GM23338 (cell line): ENCODE data around the gene CNTNAP2. TPM values are rescaled to one million over a fixed set of nuclear protein-coding genes. Genes with fewer than 3 reads are reported as not detected.

Source experiments
- ATAC-seq: fragments of 200-7000 bp; cut with Tn5 transposase; 3 replicates; pipeline ENCODE4 v1.9.1; 2020
- DNase-seq: peaks from one replicate; pipeline ENCODE4 v3.0.0-alpha.2; 2015; ENCODE audit warnings: low spot score
- H2AFZ ChIP-seq: fragments of 200-600 bp; sonication (generic); 2 replicates; pipeline ENCODE4 v1.8.0; 2016; ENCODE audit warnings: antibody characterized with exemption, mild to moderate bottlenecking, moderate library complexity
- H3F3A ChIP-seq: fragments of 200-600 bp; sonication (generic); replicated peaks from 2 replicates; pipeline ENCODE4 v1.8.0; 2017; ENCODE audit warnings: antibody characterized with exemption, mixed run types, low read depth
- H3K27ac ChIP-seq: fragments of 200-600 bp; sonication (generic); 2 replicates; pipeline ENCODE4 v1.6.1; 2016; ENCODE audit warnings: low read depth
- H3K27me3 ChIP-seq: fragments of 200-600 bp; sonication (generic); 2 replicates; pipeline ENCODE4 v1.8.0; 2016; ENCODE audit warnings: mild to moderate bottlenecking, mixed run types, moderate library complexity; ENCODE audit not compliant: insufficient read depth
- H3K36me3 ChIP-seq: fragments of 200-600 bp; sonication (generic); 2 replicates; pipeline ENCODE4 v1.8.0; 2016; ENCODE audit warnings: mild to moderate bottlenecking; ENCODE audit not compliant: insufficient read depth
- H3K4me1 ChIP-seq: fragments of 200-600 bp; sonication (generic); 2 replicates; pipeline ENCODE4 v1.8.0; 2016; ENCODE audit warnings: mild to moderate bottlenecking, moderate library complexity; ENCODE audit not compliant: insufficient read depth
- H3K4me2 ChIP-seq: fragments of 200-600 bp; sonication (generic); 2 replicates; pipeline ENCODE4 v1.7.1; 2017; ENCODE audit warnings: mixed run types
- H3K4me3 ChIP-seq: fragments of 200-600 bp; sonication (generic); 2 replicates; pipeline ENCODE4 v1.6.1; 2016; ENCODE audit warnings: mixed run types
- H3K79me2 ChIP-seq: fragments of 200-600 bp; sonication (generic); replicated peaks from 2 replicates; pipeline ENCODE4 v1.8.0; 2017; ENCODE audit warnings: mild to moderate bottlenecking; ENCODE audit not compliant: insufficient read depth
- H3K9me2 ChIP-seq: fragments of 200-600 bp; sonication (generic); 2 replicates; pipeline ENCODE4 v1.8.0; 2017; ENCODE audit not compliant: insufficient read depth
- H4K20me1 ChIP-seq: fragments of 200-600 bp; sonication (generic); replicated peaks from 2 replicates; pipeline ENCODE4 v1.8.0; 2017; ENCODE audit warnings: mild to moderate bottlenecking; ENCODE audit not compliant: insufficient read depth
- H3K27ac Mint-ChIP-seq: 2 replicates; pipeline ENCODE4 v1.8.0; 2020; ENCODE audit warnings: inconsistent platforms, mild to moderate bottlenecking, moderate library complexity, mixed read lengths
- H3K27me3 Mint-ChIP-seq: 3 replicates; pipeline ENCODE4 v1.8.0; 2022; ENCODE audit warnings: low read depth, mild to moderate bottlenecking, moderate library complexity, mixed read lengths, inconsistent platforms; ENCODE audit not compliant: insufficient read depth, poor library complexity
- H3K36me3 Mint-ChIP-seq: 3 replicates; pipeline ENCODE4 v1.8.0; 2021; ENCODE audit warnings: low read depth, mild to moderate bottlenecking, inconsistent platforms, moderate library complexity, mixed read lengths
- H3K4me1 Mint-ChIP-seq: 3 replicates; pipeline ENCODE4 v1.8.0; 2020; ENCODE audit warnings: mild to moderate bottlenecking, inconsistent platforms, mixed read lengths
- H3K4me3 Mint-ChIP-seq: 3 replicates; pipeline ENCODE4 v1.8.0; 2021; ENCODE audit warnings: moderate library complexity, mild to moderate bottlenecking, inconsistent platforms, mixed read lengths
- H3K9me3 Mint-ChIP-seq: 3 replicates; pipeline ENCODE4 v1.8.0; 2020; ENCODE audit warnings: moderate library complexity, mild to moderate bottlenecking, inconsistent platforms, mixed read lengths
- CREB1 ChIP-seq: fragments of 250-450 bp; sonication (Bioruptor Pico); IDR thresholded peaks from 2 replicates; pipeline ENCODE4 v1.5.0; 2020; ENCODE audit warnings: low read depth, mild to moderate bottlenecking, moderate library complexity
- NANOG ChIP-seq: IDR thresholded peaks from 2 replicates; pipeline ENCODE4 v1.6.1; 2016; ENCODE audit warnings: antibody characterized with exemption, borderline replicate concordance
- POLR2AphosphoS5 ChIP-seq: IDR thresholded peaks from 2 replicates; pipeline ENCODE4 v1.6.1; 2016; ENCODE audit warnings: antibody characterized with exemption, low read depth
- ZNF331 ChIP-seq: fragments of 250-450 bp; sonication (Bioruptor Pico); IDR thresholded peaks from 2 replicates; pipeline ENCODE4 v1.5.0; 2020; ENCODE audit warnings: low read depth, mild to moderate bottlenecking, moderate library complexity
- polyA plus RNA-seq: library from polyadenylated mRNA; unstranded; fragments of >200 nt; fragmentation: Nextera tagmentation; extraction: Ambion mirVana; gene quantifications from 2 replicates; pipeline ENCODE4 v1.2.1, GENCODE V29; 2016
- total RNA-seq: library from RNA; depleted of rRNA; stranded (reverse); fragments of >200 nt; shearing (Covaris generic); gene quantifications from 2 replicates; pipeline ENCODE4 v1.2.3, GENCODE V29; 2014
- TF ChIP-seq, protein P1 (sequence below), 2 experiments: fragments of 200-600 bp in 1 of 2; sonication (generic) in 1 of 2; conservative IDR thresholded peaks; 2 replicates each; pipeline versions ENCODE4 v1.5.1 to v1.6.1; 2016 to 2017; ENCODE audit warnings: antibody characterized with exemption in 2 of 2, low read depth in 2 of 2, mild to moderate bottlenecking in 2 of 2, moderate library complexity in 1 of 2
- TF ChIP-seq, protein P2 (sequence below): fragments of 250-450 bp; sonication (Bioruptor Pico); IDR thresholded peaks from 2 replicates; pipeline ENCODE4 v1.5.0; 2020; ENCODE audit warnings: mild to moderate bottlenecking, moderate library complexity

CNTNAP2 gene
- total and polyA plus RNA-seq, 2 experiments from 2014 or later = 38.2 to 61.3 TPM

DNA sequence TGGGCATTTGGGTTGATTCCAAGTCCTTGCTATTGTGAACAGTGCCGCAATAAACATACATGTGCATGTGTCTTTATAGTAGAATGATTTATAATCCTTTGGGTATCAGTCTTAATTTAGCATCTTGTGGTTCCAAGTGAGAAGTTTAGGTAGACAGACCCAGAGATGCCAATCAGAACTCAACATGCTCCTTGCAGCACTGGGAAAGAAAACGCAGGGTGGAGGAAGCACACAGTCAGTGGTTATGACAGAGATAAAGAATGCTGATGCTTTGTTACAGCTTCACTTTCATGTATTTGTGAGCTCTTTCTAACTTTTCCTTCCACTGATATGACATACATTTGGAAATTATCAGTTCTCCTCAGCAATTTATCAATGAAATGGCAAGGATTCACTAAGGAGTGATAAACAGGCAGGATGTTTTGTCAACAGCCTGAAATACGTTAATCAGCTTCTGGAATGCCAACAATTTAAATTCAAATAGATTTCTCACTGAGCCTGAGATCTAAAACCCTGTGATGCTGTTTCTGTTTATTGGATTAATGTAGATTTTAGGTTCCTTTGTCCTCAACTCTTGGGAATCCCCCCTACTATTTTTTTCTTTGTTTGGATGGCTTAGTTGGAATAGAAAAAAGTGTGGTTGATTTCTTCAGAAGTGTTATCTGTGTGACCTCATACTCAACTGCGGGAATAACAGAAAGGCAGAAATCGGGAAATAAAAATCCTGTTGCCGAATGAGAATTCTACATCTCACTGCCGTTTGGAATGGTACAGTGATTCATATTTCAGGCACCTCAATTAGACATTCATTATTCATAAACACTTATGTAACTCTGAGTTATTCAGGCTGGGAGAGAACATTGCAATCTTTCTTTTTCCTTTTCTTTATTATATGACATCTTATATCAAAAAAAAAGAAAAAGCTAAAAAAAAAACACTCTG, 675.0 kb downstream of the CNTNAP2 start:
- Histone ChIP-seq H2AFZ (no peak overlapping the region), H3K27ac (peak overlapping the region; percentile 41), H3K36me3 (no peaks in the 10 kb centered on the region), H3K79me2 (no peaks in the 10 kb centered on the region), H3K9me2 (no peaks in the 10 kb centered on the region), H3F3A (no peaks in the 10 kb centered on the region), H3K4me3 (no peak overlapping the region), H4K20me1 (no peaks in the 10 kb centered on the region), H3K4me1 (peaks cover 19% of the 10 kb centered on the region), H3K27me3 (no peaks in the 10 kb centered on the region), H3K4me2 (peak overlapping the region; percentile 7; the same call in 1 of the 2 replicates)
- peaks cover 26% of the 10 kb centered on the region for H3K4me1 Mint-ChIP-seq
- H3K9me3 Mint-ChIP-seq = peaks cover 39% of the 10 kb centered on the region
- DNase-seq (peak; percentile 80), ATAC-seq (peak; percentile 90)
- H3K27ac Mint-ChIP-seq = peak overlapping the region; percentile 96
- H3K27me3 Mint-ChIP-seq = peaks cover 4% of the 10 kb centered on the region
- H3K36me3 Mint-ChIP-seq = peaks cover 26% of the 10 kb centered on the region
- no peak for TF ChIP-seq ZNF331 (CRISPR knock-in tag)
- peak; percentile 64; the same call in 1 of the 2 replicates for TF ChIP-seq NANOG
- no peak for TF ChIP-seq POLR2AphosphoS5
- TF ChIP-seq, protein P1, sequence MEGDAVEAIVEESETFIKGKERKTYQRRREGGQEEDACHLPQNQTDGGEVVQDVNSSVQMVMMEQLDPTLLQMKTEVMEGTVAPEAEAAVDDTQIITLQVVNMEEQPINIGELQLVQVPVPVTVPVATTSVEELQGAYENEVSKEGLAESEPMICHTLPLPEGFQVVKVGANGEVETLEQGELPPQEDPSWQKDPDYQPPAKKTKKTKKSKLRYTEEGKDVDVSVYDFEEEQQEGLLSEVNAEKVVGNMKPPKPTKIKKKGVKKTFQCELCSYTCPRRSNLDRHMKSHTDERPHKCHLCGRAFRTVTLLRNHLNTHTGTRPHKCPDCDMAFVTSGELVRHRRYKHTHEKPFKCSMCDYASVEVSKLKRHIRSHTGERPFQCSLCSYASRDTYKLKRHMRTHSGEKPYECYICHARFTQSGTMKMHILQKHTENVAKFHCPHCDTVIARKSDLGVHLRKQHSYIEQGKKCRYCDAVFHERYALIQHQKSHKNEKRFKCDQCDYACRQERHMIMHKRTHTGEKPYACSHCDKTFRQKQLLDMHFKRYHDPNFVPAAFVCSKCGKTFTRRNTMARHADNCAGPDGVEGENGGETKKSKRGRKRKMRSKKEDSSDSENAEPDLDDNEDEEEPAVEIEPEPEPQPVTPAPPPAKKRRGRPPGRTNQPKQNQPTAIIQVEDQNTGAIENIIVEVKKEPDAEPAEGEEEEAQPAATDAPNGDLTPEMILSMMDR (conservative IDR thresholded peaks at IDR 0.05; ENCODE audit: low read depth in 2 of 2) = no peak
- TF ChIP-seq, protein P2, sequence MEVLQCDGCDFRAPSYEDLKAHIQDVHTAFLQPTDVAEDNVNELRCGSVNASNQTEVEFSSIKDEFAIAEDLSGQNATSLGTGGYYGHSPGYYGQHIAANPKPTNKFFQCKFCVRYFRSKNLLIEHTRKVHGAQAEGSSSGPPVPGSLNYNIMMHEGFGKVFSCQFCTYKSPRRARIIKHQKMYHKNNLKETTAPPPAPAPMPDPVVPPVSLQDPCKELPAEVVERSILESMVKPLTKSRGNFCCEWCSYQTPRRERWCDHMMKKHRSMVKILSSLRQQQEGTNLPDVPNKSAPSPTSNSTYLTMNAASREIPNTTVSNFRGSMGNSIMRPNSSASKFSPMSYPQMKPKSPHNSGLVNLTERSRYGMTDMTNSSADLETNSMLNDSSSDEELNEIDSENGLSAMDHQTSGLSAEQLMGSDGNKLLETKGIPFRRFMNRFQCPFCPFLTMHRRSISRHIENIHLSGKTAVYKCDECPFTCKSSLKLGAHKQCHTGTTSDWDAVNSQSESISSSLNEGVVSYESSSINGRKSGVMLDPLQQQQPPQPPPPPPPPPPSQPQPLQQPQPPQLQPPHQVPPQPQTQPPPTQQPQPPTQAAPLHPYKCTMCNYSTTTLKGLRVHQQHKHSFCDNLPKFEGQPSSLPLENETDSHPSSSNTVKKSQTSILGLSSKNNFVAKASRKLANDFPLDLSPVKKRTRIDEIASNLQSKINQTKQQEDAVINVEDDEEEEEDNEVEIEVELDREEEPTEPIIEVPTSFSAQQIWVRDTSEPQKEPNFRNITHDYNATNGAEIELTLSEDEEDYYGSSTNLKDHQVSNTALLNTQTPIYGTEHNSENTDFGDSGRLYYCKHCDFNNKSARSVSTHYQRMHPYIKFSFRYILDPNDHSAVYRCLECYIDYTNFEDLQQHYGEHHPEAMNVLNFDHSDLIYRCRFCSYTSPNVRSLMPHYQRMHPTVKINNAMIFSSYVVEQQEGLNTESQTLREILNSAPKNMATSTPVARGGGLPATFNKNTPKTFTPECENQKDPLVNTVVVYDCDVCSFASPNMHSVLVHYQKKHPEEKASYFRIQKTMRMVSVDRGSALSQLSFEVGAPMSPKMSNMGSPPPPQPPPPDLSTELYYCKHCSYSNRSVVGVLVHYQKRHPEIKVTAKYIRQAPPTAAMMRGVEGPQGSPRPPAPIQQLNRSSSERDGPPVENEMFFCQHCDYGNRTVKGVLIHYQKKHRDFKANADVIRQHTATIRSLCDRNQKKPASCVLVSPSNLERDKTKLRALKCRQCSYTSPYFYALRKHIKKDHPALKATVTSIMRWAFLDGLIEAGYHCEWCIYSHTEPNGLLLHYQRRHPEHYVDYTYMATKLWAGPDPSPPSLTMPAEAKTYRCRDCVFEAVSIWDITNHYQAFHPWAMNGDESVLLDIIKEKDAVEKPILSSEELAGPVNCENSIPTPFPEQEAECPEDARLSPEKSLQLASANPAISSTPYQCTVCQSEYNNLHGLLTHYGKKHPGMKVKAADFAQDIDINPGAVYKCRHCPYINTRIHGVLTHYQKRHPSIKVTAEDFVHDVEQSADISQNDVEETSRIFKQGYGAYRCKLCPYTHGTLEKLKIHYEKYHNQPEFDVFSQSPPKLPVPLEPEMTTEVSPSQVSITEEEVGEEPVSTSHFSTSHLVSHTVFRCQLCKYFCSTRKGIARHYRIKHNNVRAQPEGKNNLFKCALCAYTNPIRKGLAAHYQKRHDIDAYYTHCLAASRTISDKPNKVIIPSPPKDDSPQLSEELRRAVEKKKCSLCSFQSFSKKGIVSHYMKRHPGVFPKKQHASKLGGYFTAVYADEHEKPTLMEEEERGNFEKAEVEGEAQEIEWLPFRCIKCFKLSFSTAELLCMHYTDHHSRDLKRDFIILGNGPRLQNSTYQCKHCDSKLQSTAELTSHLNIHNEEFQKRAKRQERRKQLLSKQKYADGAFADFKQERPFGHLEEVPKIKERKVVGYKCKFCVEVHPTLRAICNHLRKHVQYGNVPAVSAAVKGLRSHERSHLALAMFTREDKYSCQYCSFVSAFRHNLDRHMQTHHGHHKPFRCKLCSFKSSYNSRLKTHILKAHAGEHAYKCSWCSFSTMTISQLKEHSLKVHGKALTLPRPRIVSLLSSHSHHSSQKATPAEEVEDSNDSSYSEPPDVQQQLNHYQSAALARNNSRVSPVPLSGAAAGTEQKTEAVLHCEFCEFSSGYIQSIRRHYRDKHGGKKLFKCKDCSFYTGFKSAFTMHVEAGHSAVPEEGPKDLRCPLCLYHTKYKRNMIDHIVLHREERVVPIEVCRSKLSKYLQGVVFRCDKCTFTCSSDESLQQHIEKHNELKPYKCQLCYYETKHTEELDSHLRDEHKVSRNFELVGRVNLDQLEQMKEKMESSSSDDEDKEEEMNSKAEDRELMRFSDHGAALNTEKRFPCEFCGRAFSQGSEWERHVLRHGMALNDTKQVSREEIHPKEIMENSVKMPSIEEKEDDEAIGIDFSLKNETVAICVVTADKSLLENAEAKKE = no peak
- peak; percentile 62 for TF ChIP-seq CREB1 (CRISPR knock-in tag)
- peak overlapping the region; percentile 41 for H3K4me3 Mint-ChIP-seq
